GM23338 (cell line): ENCODE results near the gene DPP10. TPM values are rescaled to one million over a fixed set of nuclear protein-coding genes. Genes with fewer than 3 reads are reported as not detected.

Source experiments
- ATAC-seq: fragments of 200-7000 bp; cut with Tn5 transposase; 3 replicates; pipeline ENCODE4 v1.9.1; 2020
- DNase-seq: peaks from one replicate; pipeline ENCODE4 v3.0.0-alpha.2; 2015; ENCODE audit warnings: low spot score
- H2AFZ ChIP-seq: fragments of 200-600 bp; sonication (generic); 2 replicates; pipeline ENCODE4 v1.8.0; 2016; ENCODE audit warnings: antibody characterized with exemption, mild to moderate bottlenecking, moderate library complexity
- H3F3A ChIP-seq: fragments of 200-600 bp; sonication (generic); replicated peaks from 2 replicates; pipeline ENCODE4 v1.8.0; 2017; ENCODE audit warnings: antibody characterized with exemption, mixed run types, low read depth
- H3K27ac ChIP-seq: fragments of 200-600 bp; sonication (generic); 2 replicates; pipeline ENCODE4 v1.6.1; 2016; ENCODE audit warnings: low read depth
- H3K27me3 ChIP-seq: fragments of 200-600 bp; sonication (generic); 2 replicates; pipeline ENCODE4 v1.8.0; 2016; ENCODE audit warnings: mild to moderate bottlenecking, mixed run types, moderate library complexity; ENCODE audit not compliant: insufficient read depth
- H3K36me3 ChIP-seq: fragments of 200-600 bp; sonication (generic); 2 replicates; pipeline ENCODE4 v1.8.0; 2016; ENCODE audit warnings: mild to moderate bottlenecking; ENCODE audit not compliant: insufficient read depth
- H3K4me1 ChIP-seq: fragments of 200-600 bp; sonication (generic); 2 replicates; pipeline ENCODE4 v1.8.0; 2016; ENCODE audit warnings: mild to moderate bottlenecking, moderate library complexity; ENCODE audit not compliant: insufficient read depth
- H3K4me2 ChIP-seq: fragments of 200-600 bp; sonication (generic); 2 replicates; pipeline ENCODE4 v1.7.1; 2017; ENCODE audit warnings: mixed run types
- H3K4me3 ChIP-seq: fragments of 200-600 bp; sonication (generic); 2 replicates; pipeline ENCODE4 v1.6.1; 2016; ENCODE audit warnings: mixed run types
- H3K79me2 ChIP-seq: fragments of 200-600 bp; sonication (generic); replicated peaks from 2 replicates; pipeline ENCODE4 v1.8.0; 2017; ENCODE audit warnings: mild to moderate bottlenecking; ENCODE audit not compliant: insufficient read depth
- H3K9me2 ChIP-seq: fragments of 200-600 bp; sonication (generic); 2 replicates; pipeline ENCODE4 v1.8.0; 2017; ENCODE audit not compliant: insufficient read depth
- H4K20me1 ChIP-seq: fragments of 200-600 bp; sonication (generic); replicated peaks from 2 replicates; pipeline ENCODE4 v1.8.0; 2017; ENCODE audit warnings: mild to moderate bottlenecking; ENCODE audit not compliant: insufficient read depth
- H3K27ac Mint-ChIP-seq: 2 replicates; pipeline ENCODE4 v1.8.0; 2020; ENCODE audit warnings: inconsistent platforms, mild to moderate bottlenecking, moderate library complexity, mixed read lengths
- H3K27me3 Mint-ChIP-seq: 3 replicates; pipeline ENCODE4 v1.8.0; 2022; ENCODE audit warnings: low read depth, mild to moderate bottlenecking, moderate library complexity, mixed read lengths, inconsistent platforms; ENCODE audit not compliant: insufficient read depth, poor library complexity
- H3K36me3 Mint-ChIP-seq: 3 replicates; pipeline ENCODE4 v1.8.0; 2021; ENCODE audit warnings: low read depth, mild to moderate bottlenecking, inconsistent platforms, moderate library complexity, mixed read lengths
- H3K4me1 Mint-ChIP-seq: 3 replicates; pipeline ENCODE4 v1.8.0; 2020; ENCODE audit warnings: mild to moderate bottlenecking, inconsistent platforms, mixed read lengths
- H3K4me3 Mint-ChIP-seq: 3 replicates; pipeline ENCODE4 v1.8.0; 2021; ENCODE audit warnings: moderate library complexity, mild to moderate bottlenecking, inconsistent platforms, mixed read lengths
- H3K9me3 Mint-ChIP-seq: 3 replicates; pipeline ENCODE4 v1.8.0; 2020; ENCODE audit warnings: moderate library complexity, mild to moderate bottlenecking, inconsistent platforms, mixed read lengths
- CREB1 ChIP-seq: fragments of 250-450 bp; sonication (Bioruptor Pico); IDR thresholded peaks from 2 replicates; pipeline ENCODE4 v1.5.0; 2020; ENCODE audit warnings: low read depth, mild to moderate bottlenecking, moderate library complexity
- CTCF ChIP-seq, 2 experiments: fragments of 200-600 bp in 1 of 2; sonication (generic) in 1 of 2; conservative IDR thresholded peaks; 2 replicates each; pipeline versions ENCODE4 v1.5.1 to v1.6.1; 2016 to 2017; ENCODE audit warnings: antibody characterized with exemption in 2 of 2, low read depth in 2 of 2, mild to moderate bottlenecking in 2 of 2, moderate library complexity in 1 of 2
- EZH2 ChIP-seq: fragments of 200-600 bp; sonication (generic); IDR thresholded peaks from one replicate; pipeline ENCODE4 v1.8.0; 2017; ENCODE audit warnings: antibody characterized with exemption, mild to moderate bottlenecking, low read depth; ENCODE audit not compliant: unreplicated experiment
- EZH2phosphoT487 ChIP-seq: fragments of 200-600 bp; sonication (generic); IDR thresholded peaks from one replicate; pipeline ENCODE4 v1.8.1; 2018; ENCODE audit warnings: antibody characterized with exemption; ENCODE audit not compliant: unreplicated experiment
- JUNB ChIP-seq: IDR thresholded peaks from one replicate; pipeline ENCODE4 v1.6.1; 2016; ENCODE audit warnings: antibody characterized with exemption; ENCODE audit not compliant: unreplicated experiment
- NANOG ChIP-seq: IDR thresholded peaks from 2 replicates; pipeline ENCODE4 v1.6.1; 2016; ENCODE audit warnings: antibody characterized with exemption, borderline replicate concordance
- REST ChIP-seq: IDR thresholded peaks from one replicate; pipeline ENCODE4 v1.6.1; 2018; ENCODE audit warnings: antibody characterized with exemption; ENCODE audit not compliant: unreplicated experiment
- STAT1 ChIP-seq: IDR thresholded peaks from one replicate; pipeline ENCODE4 v1.6.1; 2016; ENCODE audit warnings: antibody characterized with exemption; ENCODE audit not compliant: unreplicated experiment
- ZNF114 ChIP-seq: fragments of 250-450 bp; sonication (Bioruptor Pico); IDR thresholded peaks from 2 replicates; pipeline ENCODE4 v1.5.0; 2020; ENCODE audit warnings: mild to moderate bottlenecking, moderate library complexity
- ZNF331 ChIP-seq: fragments of 250-450 bp; sonication (Bioruptor Pico); IDR thresholded peaks from 2 replicates; pipeline ENCODE4 v1.5.0; 2020; ENCODE audit warnings: low read depth, mild to moderate bottlenecking, moderate library complexity
- polyA plus RNA-seq: library from polyadenylated mRNA; unstranded; fragments of >200 nt; fragmentation: Nextera tagmentation; extraction: Ambion mirVana; gene quantifications from 2 replicates; pipeline ENCODE4 v1.2.1, GENCODE V29; 2016
- total RNA-seq: library from RNA; depleted of rRNA; stranded (reverse); fragments of >200 nt; shearing (Covaris generic); gene quantifications from 2 replicates; pipeline ENCODE4 v1.2.3, GENCODE V29; 2014
- TF ChIP-seq, protein P1 (sequence below): IDR thresholded peaks from 2 replicates; pipeline ENCODE4 v1.6.1; 2016; ENCODE audit warnings: antibody characterized with exemption
- TF ChIP-seq, protein P2 (sequence below): fragments of 250-450 bp; sonication (Bioruptor Pico); IDR thresholded peaks from 2 replicates; pipeline ENCODE4 v1.5.0; 2020; ENCODE audit warnings: mild to moderate bottlenecking, moderate library complexity

The DPP10 gene
- total and polyA plus RNA-seq, 2 experiments from 2014 or later = 3.6 to 14.8 TPM

GRCh38 chr2:114762376-114762775, 319.9 kb downstream of the DPP10 start:
- TF ChIP-seq, protein P1, sequence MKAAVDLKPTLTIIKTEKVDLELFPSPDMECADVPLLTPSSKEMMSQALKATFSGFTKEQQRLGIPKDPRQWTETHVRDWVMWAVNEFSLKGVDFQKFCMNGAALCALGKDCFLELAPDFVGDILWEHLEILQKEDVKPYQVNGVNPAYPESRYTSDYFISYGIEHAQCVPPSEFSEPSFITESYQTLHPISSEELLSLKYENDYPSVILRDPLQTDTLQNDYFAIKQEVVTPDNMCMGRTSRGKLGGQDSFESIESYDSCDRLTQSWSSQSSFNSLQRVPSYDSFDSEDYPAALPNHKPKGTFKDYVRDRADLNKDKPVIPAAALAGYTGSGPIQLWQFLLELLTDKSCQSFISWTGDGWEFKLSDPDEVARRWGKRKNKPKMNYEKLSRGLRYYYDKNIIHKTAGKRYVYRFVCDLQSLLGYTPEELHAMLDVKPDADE = no peak
- no peak for TF ChIP-seq ZNF114
- TF ChIP-seq NANOG = no peak
- TF ChIP-seq REST = no peak
- no peak for TF ChIP-seq STAT1
- no peak for TF ChIP-seq ZNF331 (CRISPR knock-in tag)
- TF ChIP-seq CTCF (conservative IDR thresholded peaks at IDR 0.05; ENCODE audit: low read depth in 2 of 2) = no peak
- TF ChIP-seq EZH2 = no peak
- no peak for TF ChIP-seq CREB1 (CRISPR knock-in tag)
- TF ChIP-seq, protein P2, sequence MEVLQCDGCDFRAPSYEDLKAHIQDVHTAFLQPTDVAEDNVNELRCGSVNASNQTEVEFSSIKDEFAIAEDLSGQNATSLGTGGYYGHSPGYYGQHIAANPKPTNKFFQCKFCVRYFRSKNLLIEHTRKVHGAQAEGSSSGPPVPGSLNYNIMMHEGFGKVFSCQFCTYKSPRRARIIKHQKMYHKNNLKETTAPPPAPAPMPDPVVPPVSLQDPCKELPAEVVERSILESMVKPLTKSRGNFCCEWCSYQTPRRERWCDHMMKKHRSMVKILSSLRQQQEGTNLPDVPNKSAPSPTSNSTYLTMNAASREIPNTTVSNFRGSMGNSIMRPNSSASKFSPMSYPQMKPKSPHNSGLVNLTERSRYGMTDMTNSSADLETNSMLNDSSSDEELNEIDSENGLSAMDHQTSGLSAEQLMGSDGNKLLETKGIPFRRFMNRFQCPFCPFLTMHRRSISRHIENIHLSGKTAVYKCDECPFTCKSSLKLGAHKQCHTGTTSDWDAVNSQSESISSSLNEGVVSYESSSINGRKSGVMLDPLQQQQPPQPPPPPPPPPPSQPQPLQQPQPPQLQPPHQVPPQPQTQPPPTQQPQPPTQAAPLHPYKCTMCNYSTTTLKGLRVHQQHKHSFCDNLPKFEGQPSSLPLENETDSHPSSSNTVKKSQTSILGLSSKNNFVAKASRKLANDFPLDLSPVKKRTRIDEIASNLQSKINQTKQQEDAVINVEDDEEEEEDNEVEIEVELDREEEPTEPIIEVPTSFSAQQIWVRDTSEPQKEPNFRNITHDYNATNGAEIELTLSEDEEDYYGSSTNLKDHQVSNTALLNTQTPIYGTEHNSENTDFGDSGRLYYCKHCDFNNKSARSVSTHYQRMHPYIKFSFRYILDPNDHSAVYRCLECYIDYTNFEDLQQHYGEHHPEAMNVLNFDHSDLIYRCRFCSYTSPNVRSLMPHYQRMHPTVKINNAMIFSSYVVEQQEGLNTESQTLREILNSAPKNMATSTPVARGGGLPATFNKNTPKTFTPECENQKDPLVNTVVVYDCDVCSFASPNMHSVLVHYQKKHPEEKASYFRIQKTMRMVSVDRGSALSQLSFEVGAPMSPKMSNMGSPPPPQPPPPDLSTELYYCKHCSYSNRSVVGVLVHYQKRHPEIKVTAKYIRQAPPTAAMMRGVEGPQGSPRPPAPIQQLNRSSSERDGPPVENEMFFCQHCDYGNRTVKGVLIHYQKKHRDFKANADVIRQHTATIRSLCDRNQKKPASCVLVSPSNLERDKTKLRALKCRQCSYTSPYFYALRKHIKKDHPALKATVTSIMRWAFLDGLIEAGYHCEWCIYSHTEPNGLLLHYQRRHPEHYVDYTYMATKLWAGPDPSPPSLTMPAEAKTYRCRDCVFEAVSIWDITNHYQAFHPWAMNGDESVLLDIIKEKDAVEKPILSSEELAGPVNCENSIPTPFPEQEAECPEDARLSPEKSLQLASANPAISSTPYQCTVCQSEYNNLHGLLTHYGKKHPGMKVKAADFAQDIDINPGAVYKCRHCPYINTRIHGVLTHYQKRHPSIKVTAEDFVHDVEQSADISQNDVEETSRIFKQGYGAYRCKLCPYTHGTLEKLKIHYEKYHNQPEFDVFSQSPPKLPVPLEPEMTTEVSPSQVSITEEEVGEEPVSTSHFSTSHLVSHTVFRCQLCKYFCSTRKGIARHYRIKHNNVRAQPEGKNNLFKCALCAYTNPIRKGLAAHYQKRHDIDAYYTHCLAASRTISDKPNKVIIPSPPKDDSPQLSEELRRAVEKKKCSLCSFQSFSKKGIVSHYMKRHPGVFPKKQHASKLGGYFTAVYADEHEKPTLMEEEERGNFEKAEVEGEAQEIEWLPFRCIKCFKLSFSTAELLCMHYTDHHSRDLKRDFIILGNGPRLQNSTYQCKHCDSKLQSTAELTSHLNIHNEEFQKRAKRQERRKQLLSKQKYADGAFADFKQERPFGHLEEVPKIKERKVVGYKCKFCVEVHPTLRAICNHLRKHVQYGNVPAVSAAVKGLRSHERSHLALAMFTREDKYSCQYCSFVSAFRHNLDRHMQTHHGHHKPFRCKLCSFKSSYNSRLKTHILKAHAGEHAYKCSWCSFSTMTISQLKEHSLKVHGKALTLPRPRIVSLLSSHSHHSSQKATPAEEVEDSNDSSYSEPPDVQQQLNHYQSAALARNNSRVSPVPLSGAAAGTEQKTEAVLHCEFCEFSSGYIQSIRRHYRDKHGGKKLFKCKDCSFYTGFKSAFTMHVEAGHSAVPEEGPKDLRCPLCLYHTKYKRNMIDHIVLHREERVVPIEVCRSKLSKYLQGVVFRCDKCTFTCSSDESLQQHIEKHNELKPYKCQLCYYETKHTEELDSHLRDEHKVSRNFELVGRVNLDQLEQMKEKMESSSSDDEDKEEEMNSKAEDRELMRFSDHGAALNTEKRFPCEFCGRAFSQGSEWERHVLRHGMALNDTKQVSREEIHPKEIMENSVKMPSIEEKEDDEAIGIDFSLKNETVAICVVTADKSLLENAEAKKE (CRISPR knock-in tag) = no peak
- no peak for TF ChIP-seq JUNB
- no peak for TF ChIP-seq EZH2phosphoT487
- Histone ChIP-seq H2AFZ (no peak overlapping the region), H3K4me2 (no peak overlapping the region), H3K79me2 (no peaks in the 10 kb centered on the region), H4K20me1 (no peaks in the 10 kb centered on the region), H3K4me1 (no peaks in the 10 kb centered on the region), H3F3A (no peaks in the 10 kb centered on the region), H3K4me3 (no peak overlapping the region), H3K9me2 (no peaks in the 10 kb centered on the region; the same call in 1 of the 2 replicates), H3K27me3 (no peaks in the 10 kb centered on the region), H3K36me3 (no peaks in the 10 kb centered on the region), H3K27ac (no peak overlapping the region)
- Mint-ChIP-seq H3K36me3 (no peaks in the 10 kb centered on the region), H3K9me3 (no peaks in the 10 kb centered on the region; the same call in 2 of the 3 replicates), H3K27ac (no peak overlapping the region), H3K4me1 (0 out of 3 replicates have a peak, but pooled peaks cover 2% of the 10 kb centered on the region), H3K4me3 (no peak overlapping the region), H3K27me3 (peaks cover 3% of the 10 kb centered on the region)
- ATAC-seq = no peak
- DNase-seq = no peak
